Measurements from ENCODE around the gene HS6ST3.

- TF ChIP-seq CTCF (IDR thresholded peaks at IDR 0.05) (no peak), POLR2A (IDR thresholded peaks at IDR 0.05) (no peak), POLR2AphosphoS5 (IDR thresholded peaks at IDR 0.05) (no peak), EP300 (IDR thresholded peaks at IDR 0.05) (no peak)
Measured at GRCh38 chr13:96781141-96781540, 691.2 kb downstream of the HS6ST3 start.
